B cell (primary cell): ENCODE results near the gene PLCL1. TPM values are rescaled to one million over a fixed set of nuclear protein-coding genes. Genes with fewer than 3 reads are reported as not detected.

Experiments used
- ATAC-seq: fragments of 200-7000 bp; cut with Tn5 transposase; one replicate; pipeline ENCODE4 v1.10.0; 2021; ENCODE audit warnings: low read depth, mild to moderate bottlenecking, moderate number of reproducible peaks, moderate library complexity
- CTCF ChIA-PET: fragments of 350-600 bp; sonication (Branson Sonifier 250); formaldehyde crosslinking; loops from one replicate; lab custom pipeline; 2021; ENCODE audit warnings: antibody characterized with exemption, inconsistent platforms; lab: Charles Lee
- POLR2A ChIA-PET: fragments of 350-600 bp; sonication (Branson Sonifier 250); formaldehyde crosslinking; loops from one replicate; lab custom pipeline; 2021; ENCODE audit warnings: antibody characterized with exemption; lab: Charles Lee
- DNase-seq: peaks from one replicate; pipeline ENCODE4 v3.0.0; 2013
- H2AFZ ChIP-seq: 2 replicates; pipeline ENCODE4 v1.6.1; 2012; ENCODE audit warnings: mild to moderate bottlenecking, low read depth, low read length; ENCODE audit not compliant: insufficient read depth, poor library complexity, severe bottlenecking
- H3K27ac ChIP-seq, 2 donors: 1 replicate in 1 of 2; 2 replicates in 1 of 2; pipeline ENCODE4 v1.5.1; 2012 to 2013; ENCODE audit warnings: low read length in 2 of 2, mild to moderate bottlenecking in 2 of 2, moderate library complexity in 1 of 2
- H3K27me3 ChIP-seq, 4 experiments: fragments of 200-600 bp in 1 of 4; sonication (generic) in 1 of 4; replicated peaks in 1 of 4; 1 replicate in 2 of 4; 2 replicates in 2 of 4; pipeline versions ENCODE4 v1.6.1 to v1.7.0; 2013 to 2016; ENCODE audit warnings: low read length in 3 of 4, mild to moderate bottlenecking in 2 of 4, mixed read lengths in 1 of 4, moderate library complexity in 1 of 4; ENCODE audit not compliant: insufficient read depth in 4 of 4, control insufficient read depth in 3 of 4; ENCODE audit errors: control extremely low read depth in 1 of 4
- H3K36me3 ChIP-seq, 2 experiments: replicated peaks in 1 of 2; 1 replicate in 1 of 2; 2 replicates in 1 of 2; pipeline versions ENCODE4 v1.6.1 to v1.7.1; 2013; ENCODE audit warnings: low read length in 1 of 2; ENCODE audit not compliant: insufficient read depth in 2 of 2, control insufficient read depth in 1 of 2; ENCODE audit errors: control extremely low read depth in 1 of 2, extremely low read depth in 1 of 2
- H3K4me1 ChIP-seq, 2 donors: fragments of 200-600 bp in 1 of 2; sonication (generic) in 1 of 2; 1 replicate in 1 of 2; 2 replicates in 1 of 2; pipeline versions ENCODE4 v1.5.1 to v1.6.1; 2013 to 2017; ENCODE audit warnings: low read length in 2 of 2; ENCODE audit not compliant: control insufficient read depth in 2 of 2, insufficient read depth in 2 of 2
- H3K4me2 ChIP-seq: replicated peaks from 2 replicates; pipeline ENCODE3; 2012; ENCODE audit warnings: mild to moderate bottlenecking, low read depth, low read length; ENCODE audit not compliant: poor library complexity, severe bottlenecking
- H3K4me3 ChIP-seq, 5 experiments: fragments of 200-600 bp in 1 of 5; sonication (generic) in 1 of 5; 1 replicate in 3 of 5; 2 replicates in 2 of 5; pipeline versions ENCODE4 v1.5.1 to v1.7.0; 2011 to 2016; ENCODE audit warnings: low read length in 4 of 5, mild to moderate bottlenecking in 4 of 5, low read depth in 2 of 5, control low read depth in 1 of 5, moderate library complexity in 1 of 5; ENCODE audit not compliant: insufficient read depth in 1 of 5; ENCODE audit errors: control extremely low read depth in 1 of 5, extremely low read depth in 1 of 5
- H3K79me2 ChIP-seq: fragments of 200-600 bp; sonication (generic); one replicate; pipeline ENCODE4 v1.6.0; 2016; ENCODE audit warnings: low read length; ENCODE audit not compliant: control insufficient read depth, insufficient read depth
- H3K9ac ChIP-seq: fragments of 200-600 bp; sonication (generic); 2 replicates; pipeline ENCODE4 v1.6.1; 2017; ENCODE audit warnings: mild to moderate bottlenecking, low read length, moderate library complexity
- H3K9me3 ChIP-seq, 3 donors: one replicate each; pipeline versions ENCODE4 v1.6.1 to v1.7.1; 2013; ENCODE audit warnings: low read length in 2 of 3; ENCODE audit not compliant: control insufficient read depth in 2 of 3, insufficient read depth in 1 of 3; ENCODE audit errors: control extremely low read depth in 1 of 3
- H4K20me1 ChIP-seq: 2 replicates; pipeline ENCODE4 v1.6.0; 2012; ENCODE audit warnings: mild to moderate bottlenecking, low read length; ENCODE audit not compliant: insufficient read depth, control insufficient read depth, poor library complexity, severe bottlenecking
- H3K27ac Mint-ChIP-seq: one replicate; pipeline ENCODE4 v1.8.0; 2021; ENCODE audit warnings: mixed read lengths
- H3K27me3 Mint-ChIP-seq: one replicate; pipeline ENCODE4 v1.8.0; 2021; ENCODE audit warnings: mixed read lengths
- H3K4me1 Mint-ChIP-seq: one replicate; pipeline ENCODE4 v1.8.0; 2021; ENCODE audit warnings: mixed read lengths
- H3K4me3 Mint-ChIP-seq: one replicate; pipeline ENCODE4 v1.8.0; 2021; ENCODE audit warnings: mixed read lengths
- H3K9me3 Mint-ChIP-seq: one replicate; pipeline ENCODE4 v1.8.0; 2022; ENCODE audit warnings: mixed read lengths; ENCODE audit not compliant: insufficient read depth
- CTCF ChIP-seq: fragments of 200-600 bp; IDR thresholded peaks from one replicate; pipeline ENCODE4 v1.8.0; 2022; ENCODE audit warnings: antibody characterized with exemption, mild to moderate bottlenecking
- EZH2 ChIP-seq: IDR thresholded peaks from 2 replicates; pipeline ENCODE4 v1.6.1; 2012; ENCODE audit warnings: borderline replicate concordance, low read depth, mild to moderate bottlenecking, moderate library complexity, low read length; ENCODE audit not compliant: insufficient read depth, poor library complexity, severe bottlenecking
- WGBS: methylation state at CpG from one replicate; pipeline ENCODE4 v1.1.5; 2013; ENCODE audit warnings: missing lambda C conversion rate; ENCODE audit not compliant: insufficient coverage; 5-methylcytosine and 5-hydroxymethylcytosine counted together
- intact Hi-C: fragments of 100-400 bp; cut with micrococcal nuclease; formaldehyde crosslinking; loops from one replicate; pipeline ENCODE4 v1.10.0; 2022
- polyA plus RNA-seq: library from polyadenylated mRNA; depleted of rRNA; stranded (reverse); fragments of >200 nt; gene quantifications from 2 replicates; pipeline ENCODE4 v1.2.3, GENCODE V29; 2012
- total RNA-seq, 2 donors: library from RNA; stranded (reverse); fragments of 120-200 nt in 1 of 2; gene quantifications; 1 replicate in 1 of 2; 2 replicates in 1 of 2; pipeline versions ENCODE4 v1.2.3 to v1.2.4, GENCODE V29; 2013 to 2022

PLCL1 gene
- total and polyA plus RNA-seq, 2 donors (not counting 1 experiment from before 2014, with no cell fraction given) = 0.07 to 0.25 TPM

- Mint-ChIP-seq H3K4me3 (no peak overlapping the region), H3K4me1 (no peaks in the 10 kb centered on the region), H3K27ac (no peak overlapping the region), H3K27me3 (peaks cover 8% of the 10 kb centered on the region), H3K9me3 (no peaks in the 10 kb centered on the region)
- Histone ChIP-seq H3K4me2 (no peak overlapping the region), H3K36me3 (no peaks in the 10 kb centered on the region), H3K27ac (no peak overlapping the region), H3K4me1 (no peaks in the 10 kb centered on the region), H3K9me3 (no peaks in the 10 kb centered on the region), H3K27me3 (no peaks in the 10 kb centered on the region), H4K20me1 (no peaks in the 10 kb centered on the region), H3K9ac (no peak overlapping the region), H3K4me3 (no peak overlapping the region), H2AFZ (no peak overlapping the region), H3K79me2 (no peaks in the 10 kb centered on the region)
- intact Hi-C loops = no loop called here
- 69% methylated on average over 2 of the region's 3 CpGs for WGBS
- TF ChIP-seq CTCF (no peak), EZH2 (no peak)
- no peak for DNase-seq
- ChIA-PET POLR2A (no interaction called here), CTCF (no interaction called here)
- ATAC-seq = no peak
These were observed 107.3 kb downstream of the PLCL1 start for GRCh38 chr2:197911667-197912066.

GRCh38 chr2:197913084-197913483, 108.7 kb downstream of the PLCL1 start:
- H3K9me3 Mint-ChIP-seq = no peaks in the 10 kb centered on the region
- H3K4me3 ChIP-seq = no peak overlapping the region
- no peaks in the 10 kb centered on the region for H3K4me1 ChIP-seq
- DNase-seq (no peak), ATAC-seq (no peak)
- no peak overlapping the region for H3K4me3 Mint-ChIP-seq
- no peaks in the 10 kb centered on the region for H3K4me1 Mint-ChIP-seq
- TF ChIP-seq CTCF (no peak), EZH2 (no peak)
- H3K27ac ChIP-seq = no peak overlapping the region
- H3K9me3 ChIP-seq = no peaks in the 10 kb centered on the region
- H3K4me2 ChIP-seq = no peak overlapping the region
- ChIA-PET POLR2A (no interaction called here), CTCF (no interaction called here)
- no peak overlapping the region for H3K27ac Mint-ChIP-seq
- H3K9ac ChIP-seq = no peak overlapping the region
- no peaks in the 10 kb centered on the region for H3K36me3 ChIP-seq
- no CpG with 5 or more reads among the region's 3 CpGs for WGBS
- no peaks in the 10 kb centered on the region for H3K27me3 ChIP-seq
- peaks cover 8% of the 10 kb centered on the region for H3K27me3 Mint-ChIP-seq
- H3K79me2 ChIP-seq = no peaks in the 10 kb centered on the region
- no peak overlapping the region for H2AFZ ChIP-seq
- H4K20me1 ChIP-seq = no peaks in the 10 kb centered on the region
- intact Hi-C loops = no loop called here
